GM23248 (cell line): ENCODE results near the gene KCNJ4.

Experiments
- EZH2 ChIP-seq: fragments of 200-600 bp; sonication (generic); IDR thresholded peaks from 2 replicates; pipeline ENCODE4 v1.6.1; 2018; ENCODE audit warnings: antibody characterized with exemption, mild to moderate bottlenecking; ENCODE audit not compliant: insufficient read depth, poor library complexity, severe bottlenecking
- EZH2phosphoT487 ChIP-seq: fragments of 200-600 bp; sonication (generic); IDR thresholded peaks from 2 replicates; pipeline ENCODE4 v1.6.1; 2018; ENCODE audit warnings: antibody characterized with exemption, moderate library complexity, mild to moderate bottlenecking, low read depth; ENCODE audit not compliant: insufficient read depth

- no peak for TF ChIP-seq EZH2
- no peak for TF ChIP-seq EZH2phosphoT487
These were observed 2.1 kb upstream of the KCNJ4 start for GRCh38 chr22:38456841-38457699.
